Measurements from ENCODE around the gene CC2D2A.

DNA sequence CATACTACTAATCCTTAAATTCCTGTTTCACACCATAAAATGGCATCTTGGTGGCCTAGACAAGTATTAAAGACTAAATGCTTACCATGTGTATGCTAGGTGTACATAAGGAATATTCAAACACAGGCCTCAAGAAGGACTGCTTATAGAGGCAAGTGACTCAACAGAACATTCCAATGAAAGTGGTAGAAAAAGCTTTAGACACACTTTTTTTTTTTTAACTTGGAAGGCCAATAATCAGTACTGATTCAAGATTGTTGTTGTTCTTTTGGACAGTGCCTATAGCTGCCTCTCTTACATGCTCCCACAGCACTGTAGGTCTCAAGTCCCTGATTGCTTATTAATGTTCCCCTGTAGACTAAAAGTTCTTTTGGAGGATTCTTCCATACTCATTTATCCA is 107.8 kb downstream of the CC2D2A start:
- TF ChIP-seq EZH2phosphoT487 (IDR thresholded peaks at IDR 0.05; ENCODE audit: borderline replicate concordance, low read depth, low read length) (no peak), CTCF (conservative IDR thresholded peaks at IDR 0.05; ENCODE audit: low read length) (no peak)
